VCaP (cell line): ENCODE data around the gene CDH13.

ENCODE experiments used
- H3K27ac ChIP-seq: fragments of 450-650 bp; 2 replicates; pipeline ENCODE4 v1.5.1; 2017
- TF ChIP-seq, protein P1 (sequence below): fragments of 450-650 bp; conservative IDR thresholded peaks from 2 replicates; pipeline ENCODE4 v1.5.1; 2017; ENCODE audit warnings: mild to moderate bottlenecking, moderate library complexity

Gene CDH13

GRCh38 chr16:83660282-83660681 lies 1033.5 kb downstream of the CDH13 start:
- no peak overlapping the region for H3K27ac ChIP-seq
- TF ChIP-seq, protein P1, sequence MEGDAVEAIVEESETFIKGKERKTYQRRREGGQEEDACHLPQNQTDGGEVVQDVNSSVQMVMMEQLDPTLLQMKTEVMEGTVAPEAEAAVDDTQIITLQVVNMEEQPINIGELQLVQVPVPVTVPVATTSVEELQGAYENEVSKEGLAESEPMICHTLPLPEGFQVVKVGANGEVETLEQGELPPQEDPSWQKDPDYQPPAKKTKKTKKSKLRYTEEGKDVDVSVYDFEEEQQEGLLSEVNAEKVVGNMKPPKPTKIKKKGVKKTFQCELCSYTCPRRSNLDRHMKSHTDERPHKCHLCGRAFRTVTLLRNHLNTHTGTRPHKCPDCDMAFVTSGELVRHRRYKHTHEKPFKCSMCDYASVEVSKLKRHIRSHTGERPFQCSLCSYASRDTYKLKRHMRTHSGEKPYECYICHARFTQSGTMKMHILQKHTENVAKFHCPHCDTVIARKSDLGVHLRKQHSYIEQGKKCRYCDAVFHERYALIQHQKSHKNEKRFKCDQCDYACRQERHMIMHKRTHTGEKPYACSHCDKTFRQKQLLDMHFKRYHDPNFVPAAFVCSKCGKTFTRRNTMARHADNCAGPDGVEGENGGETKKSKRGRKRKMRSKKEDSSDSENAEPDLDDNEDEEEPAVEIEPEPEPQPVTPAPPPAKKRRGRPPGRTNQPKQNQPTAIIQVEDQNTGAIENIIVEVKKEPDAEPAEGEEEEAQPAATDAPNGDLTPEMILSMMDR = no peak

GRCh38 chr16:83661656-83662055 lies 1034.9 kb downstream of the CDH13 start:
- TF ChIP-seq, protein P1 = no peak

DNA sequence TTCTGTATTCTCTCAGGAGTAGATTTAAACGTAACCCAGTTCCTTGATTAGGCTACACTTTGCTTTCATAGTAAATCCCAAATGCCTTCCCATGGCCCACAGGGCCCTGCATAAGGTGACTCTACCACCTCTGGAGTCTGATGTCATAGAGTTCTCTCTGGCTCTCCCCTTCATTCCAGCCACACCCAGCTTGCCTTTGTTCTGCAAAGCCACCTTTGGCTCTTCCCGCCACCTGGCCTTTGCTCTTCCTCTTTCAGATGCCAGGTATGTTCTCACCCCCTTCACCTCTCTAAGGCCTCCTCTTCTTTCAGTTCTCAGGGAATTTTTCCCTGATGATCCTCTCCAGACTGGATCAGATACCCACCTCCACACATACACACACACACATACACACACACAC lies 1039.7 kb downstream of the CDH13 start:
- H3K27ac ChIP-seq = no peak overlapping the region
- TF ChIP-seq, protein P1 = no peak

More at GRCh38 chr16:83661656-83662055, 1034.9 kb downstream of the CDH13 start:
- no peak overlapping the region for H3K27ac ChIP-seq

GRCh38 chr16:83669456-83669855 lies 1042.7 kb downstream of the CDH13 start:
- no peak overlapping the region for H3K27ac ChIP-seq
- TF ChIP-seq, protein P1 = no peak

DNA sequence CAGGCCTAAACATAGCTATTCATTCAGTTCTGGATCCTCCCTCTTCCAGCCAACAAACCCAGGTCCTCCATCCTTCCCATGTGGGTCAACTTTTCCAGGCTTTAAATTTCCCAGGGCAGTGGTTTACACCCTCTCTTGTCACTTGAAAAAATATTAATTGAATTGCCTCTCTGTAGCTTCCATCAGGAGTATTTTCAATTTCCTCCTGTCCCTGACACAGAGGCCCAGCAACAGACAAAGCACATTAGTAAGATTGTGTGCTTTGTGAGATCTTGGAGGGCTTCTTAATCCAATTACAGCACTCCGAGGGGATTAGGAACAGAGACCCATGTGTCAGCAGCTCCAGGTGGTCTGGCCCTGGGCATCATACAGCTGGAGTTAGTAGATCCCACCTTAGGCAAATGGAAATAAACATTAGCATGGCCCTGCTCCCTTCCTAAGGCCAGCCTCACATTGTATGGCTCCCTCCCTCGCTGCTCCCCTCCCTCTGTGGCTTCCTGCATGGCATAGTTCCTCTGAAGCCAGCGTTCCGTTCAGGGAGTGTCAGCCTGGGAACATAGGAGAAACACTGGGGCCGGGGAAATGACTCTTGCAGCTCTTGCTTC lies 1048.3 kb downstream of the CDH13 start:
- TF ChIP-seq, protein P1 = no peak
- no peak overlapping the region for H3K27ac ChIP-seq

DNA sequence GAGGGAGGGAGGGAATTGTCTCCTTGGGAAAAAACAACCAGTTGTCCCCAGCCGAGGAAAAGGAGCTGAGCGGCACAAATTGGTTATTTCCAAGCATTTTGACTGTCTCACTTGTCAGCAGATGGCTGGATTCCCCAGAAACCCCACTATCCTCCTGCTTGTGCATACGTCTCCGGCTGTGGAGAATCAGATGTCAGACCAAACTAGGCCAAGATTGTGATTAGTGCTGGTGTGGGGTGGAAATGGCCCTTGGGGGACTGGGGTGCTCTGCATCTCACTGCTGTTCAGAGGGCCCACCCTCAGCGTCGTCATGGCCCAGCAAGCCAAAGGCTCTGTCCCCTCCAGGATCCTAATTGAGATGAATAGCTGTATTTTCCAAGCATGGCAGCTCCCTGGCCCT lies 1049.3 kb downstream of the CDH13 start:
- TF ChIP-seq, protein P1 = no peak
- no peak overlapping the region for H3K27ac ChIP-seq

DNA sequence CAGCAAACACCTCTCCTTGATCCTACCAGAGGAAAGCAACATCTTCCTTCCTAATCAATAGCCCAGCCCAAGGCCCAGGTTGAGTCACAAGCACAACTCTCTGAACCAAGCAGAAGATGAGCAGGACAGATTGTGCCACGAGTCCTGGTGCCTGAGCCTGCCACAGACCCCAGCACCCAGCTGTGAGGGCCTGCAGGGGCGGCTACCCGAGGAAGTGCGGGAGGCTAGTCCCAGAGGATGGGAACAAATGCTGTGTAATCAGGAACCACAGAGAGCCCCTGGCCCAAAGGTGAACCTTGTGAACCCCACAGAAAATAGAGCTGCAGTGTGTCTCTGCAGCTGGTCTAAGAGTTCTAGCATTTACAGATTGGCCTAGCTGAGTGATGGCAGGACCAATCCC lies 1054.2 kb downstream of the CDH13 start:
- no peak overlapping the region for H3K27ac ChIP-seq
- TF ChIP-seq, protein P1 = no peak
